ENCODE results near the gene RABGAP1L. TPM values are rescaled to one million over a fixed set of nuclear protein-coding genes. Genes with fewer than 3 reads are reported as not detected.

The RABGAP1L gene
- total and polyA plus RNA-seq, 2 of the 8 experiments (the other 6 are each of a cell fraction or from before 2014, with no cell fraction given): 33.3 to 156 TPM

- TF ChIP-seq SIX5 (IDR thresholded peaks at IDR 0.05; ENCODE audit: low read depth, low read length): no peak
- no peak for TF ChIP-seq MAX (IDR thresholded peaks at IDR 0.05)
- no peak for TF ChIP-seq MAFK (IDR thresholded peaks at IDR 0.05; ENCODE audit: low read depth, low read length)
- TF ChIP-seq GTF2F1 (IDR thresholded peaks at IDR 0.05; ENCODE audit: borderline replicate concordance, low read depth, low read length): no peak
- no peak for TF ChIP-seq NRF1 (IDR thresholded peaks at IDR 0.05; ENCODE audit: low read depth, low read length)
- no peak for TF ChIP-seq JUND (IDR thresholded peaks at IDR 0.05; ENCODE audit: low read length)
- no peak for TF ChIP-seq SP2 (IDR thresholded peaks at IDR 0.05; ENCODE audit: low read length)
- TF ChIP-seq TAF7 (optimal IDR thresholded peaks at IDR 0.05; ENCODE audit: borderline replicate concordance, low read depth, low read length): no peak
- TF ChIP-seq USF2 (IDR thresholded peaks at IDR 0.05; ENCODE audit: low read length): no peak
- TF ChIP-seq BCL11A (IDR thresholded peaks at IDR 0.05; ENCODE audit: low read depth in 2 of 2, low read length in 2 of 2): no peak
- TF ChIP-seq EGR1 (IDR thresholded peaks at IDR 0.05; ENCODE audit: borderline replicate concordance, low read depth, low read length): no peak
- DNase-seq (ENCODE audit: low read depth in 1 of 2, low spot score in 2 of 2): no peak
- no peak overlapping the region for H2BK12ac ChIP-seq (ENCODE audit: low read depth, low read length)
- 88% methylated on average over 1 of the region's 1 CpG; no CpG with 5 or more reads in 1 of the 2 experiments for WGBS, 2 experiments (ENCODE audit: extremely low coverage in 1 of 2, insufficient coverage in 1 of 2, insufficient read length in 1 of 2, insufficient replicate concordance in 2 of 2, low coverage in 1 of 2, low lambda C conversion rate in 2 of 2, missing lambda C conversion rate in 1 of 2)
- CTCF ChIA-PET (ENCODE audit: partially characterized antibody): interaction anchor here (1.0 to 1.2 kb wide), 4 partner anchors 16 to 180 kb away, joined by 3 to 6 read pairs (median 4); no protein-coding TSS in a partner anchor
- no peak overlapping the region for H3K9ac ChIP-seq (replicated peaks in 1 of 4; ENCODE audit: extremely low read depth in 1 of 4, low read depth in 3 of 4, low read length in 3 of 4)
- POLR2A ChIA-PET (ENCODE audit: partially characterized antibody): interaction anchor here (0.9 to 2.3 kb wide), 4 partner anchors 9 to 83 kb away, joined by 3 to 11 read pairs (median 4); no protein-coding TSS in a partner anchor
- no peak overlapping the region for H2AK5ac ChIP-seq (ENCODE audit: low read depth, low read length)
- no peak overlapping the region for H3K4me3 ChIP-seq (ENCODE audit: extremely low read depth in 1 of 4, insufficient read depth in 2 of 4, low read depth in 3 of 4, low read length in 4 of 4)
- no peak overlapping the region for H2BK15ac ChIP-seq (ENCODE audit: low read length)
- H3K18ac ChIP-seq (ENCODE audit: extremely low read depth, low read length): no peak overlapping the region
- peaks cover 10 to 61% (median 17%) of the 10 kb centered on the region in 4 experiments for H3K36me3 ChIP-seq (ENCODE audit: control insufficient read depth in 2 of 4, insufficient read depth in 4 of 4, low read length in 3 of 4)
- no peak overlapping the region for H3K14ac ChIP-seq (ENCODE audit: insufficient read length)
- H3K23ac ChIP-seq (ENCODE audit: insufficient read length): no peak overlapping the region
- H3K23me2 ChIP-seq (ENCODE audit: low read depth, low read length): no peaks in the 10 kb centered on the region
- H3K4ac ChIP-seq (replicated peaks; ENCODE audit: insufficient read length, low read depth, low read length): no peak overlapping the region
- H4K5ac ChIP-seq (ENCODE audit: insufficient read length, low read depth, low read length): no peak overlapping the region
- peaks cover 2 to 3% of the 10 kb centered on the region in 2 experiments for H4K20me1 ChIP-seq (replicated peaks in 1 of 2; ENCODE audit: control insufficient read depth in 1 of 2, insufficient read depth in 2 of 2, low read length in 2 of 2)
- H4K8ac ChIP-seq (ENCODE audit: extremely low read depth, insufficient read depth, low read length): no peak overlapping the region
- no peak overlapping the region for H2AFZ ChIP-seq (ENCODE audit: low read length)
- no peak overlapping the region for H2BK20ac ChIP-seq (ENCODE audit: low read length)
- no peak overlapping the region for H3K27ac ChIP-seq (ENCODE audit: low read depth, low read length)
- H2BK5ac ChIP-seq (ENCODE audit: low read depth, low read length): no peak overlapping the region
- peaks cover 0 to 12% of the 10 kb centered on the region in 2 experiments; a peak in 1 of 4 replicates for H3K79me2 ChIP-seq (ENCODE audit: control insufficient read depth in 1 of 2, insufficient read depth in 2 of 2, low read length in 2 of 2)
- H3K56ac ChIP-seq (replicated peaks; ENCODE audit: insufficient read length, low read depth, low read length): no peak overlapping the region
- no peaks in the 10 kb centered on the region for H3K27me3 ChIP-seq (replicated peaks in 1 of 4; ENCODE audit: control insufficient read depth in 3 of 4, extremely low read depth in 1 of 4, insufficient read depth in 3 of 4, low read length in 3 of 4)
- H3K4me2 ChIP-seq (ENCODE audit: insufficient read depth in 1 of 2, low read depth in 2 of 2, low read length in 2 of 2): no peak overlapping the region
- H3K79me1 ChIP-seq (ENCODE audit: low read depth, low read length): no peaks in the 10 kb centered on the region
- no peak overlapping the region for H4K91ac ChIP-seq (replicated peaks; ENCODE audit: insufficient read length, low read length)
- no peaks in the 10 kb centered on the region for H3K9me3 ChIP-seq (ENCODE audit: insufficient read depth in 2 of 2, low read depth in 1 of 2, low read length in 1 of 2)
- H2BK120ac ChIP-seq (replicated peaks; ENCODE audit: low read depth, low read length): no peak overlapping the region
- no peak for FAIRE-seq
- H3K4me1 ChIP-seq (replicated peaks in 1 of 4; ENCODE audit: control insufficient read depth in 3 of 4, insufficient read depth in 4 of 4, low read length in 3 of 4): peaks cover 0 to 2% (median 0%) of the 10 kb centered on the region in 4 experiments; a peak in 1 of 7 replicates
Measured at GRCh38 chr1:174966008-174966572, 806.8 kb downstream of the RABGAP1L start.

Data from H1 (cell line).